SK-N-SH (cell line): ENCODE data around the gene SV2C. TPM values are rescaled to one million over a fixed set of nuclear protein-coding genes. Genes with fewer than 3 reads are reported as not detected.

Experiments
- CTCF ChIA-PET: fragments of 300-600, 350-600 bp; formaldehyde crosslinking; extraction: SDS; loops from one replicate; lab custom pipeline; 2021; lab: Yijun Ruan, JAX
- POLR2A ChIA-PET: fragments of 350-600 bp; sonication (Branson Sonifier 250); formaldehyde crosslinking; extraction: SDS; loops from one replicate; lab custom pipeline; 2020; ENCODE audit warnings: antibody characterized with exemption, inconsistent platforms; lab: Yijun Ruan, JAX
- DNase-seq: peaks from one replicate; pipeline ENCODE4 v3.0.0; 2012
- H2AFZ ChIP-seq: fragments of 200-600 bp; sonication (generic); 2 replicates; pipeline ENCODE4 v1.8.1; 2016; ENCODE audit warnings: antibody characterized with exemption, mild to moderate bottlenecking, low read depth
- H3F3A ChIP-seq: fragments of 200-600 bp; sonication (generic); replicated peaks from 2 replicates; pipeline ENCODE3; 2016; ENCODE audit warnings: antibody characterized with exemption, mild to moderate bottlenecking; ENCODE audit not compliant: insufficient read depth
- H3K27ac ChIP-seq, 2 experiments: fragments of 200-500 bp in 1 of 2; fragments of 200-600 bp in 1 of 2; sonication (Bioruptor generic) in 1 of 2; sonication (generic), shearing (Covaris generic) in 1 of 2; 2 replicates each; pipeline versions ENCODE4 v1.5.1 to v1.6.1; 2014 to 2016; ENCODE audit warnings: low read depth in 2 of 2, inconsistent platforms in 1 of 2, low read length in 1 of 2, mild to moderate bottlenecking in 1 of 2, mixed read lengths in 1 of 2
- H3K27me3 ChIP-seq: fragments of 200-600 bp; sonication (generic), shearing (Covaris generic); 2 replicates; pipeline ENCODE4 v1.6.1; 2016; ENCODE audit warnings: mixed run types; ENCODE audit not compliant: insufficient read depth
- H3K36me3 ChIP-seq, 2 experiments: fragments of 200-500 bp in 1 of 2; fragments of 200-600 bp in 1 of 2; sonication (Bioruptor generic) in 1 of 2; sonication (generic) in 1 of 2; replicated peaks in 1 of 2; 2 replicates each; pipeline versions ENCODE3 to v1.5.1; 2014 to 2016; ENCODE audit warnings: low read length in 1 of 2, mild to moderate bottlenecking in 1 of 2; ENCODE audit not compliant: insufficient read depth in 2 of 2, control insufficient read depth in 1 of 2
- H3K4me1 ChIP-seq, 2 experiments: fragments of 200-500 bp in 1 of 2; fragments of 200-600 bp in 1 of 2; sonication (Bioruptor generic) in 1 of 2; sonication (generic), shearing (Covaris generic) in 1 of 2; 2 replicates each; pipeline versions ENCODE4 v1.5.1 to v1.6.1; 2014 to 2016; ENCODE audit warnings: low read depth in 1 of 2, low read length in 1 of 2, mixed run types in 1 of 2; ENCODE audit not compliant: insufficient read depth in 2 of 2, control insufficient read depth in 1 of 2
- H3K4me2 ChIP-seq: fragments of 200-600 bp; sonication (generic), shearing (Covaris generic); 2 replicates; pipeline ENCODE4 v1.6.1; 2017; ENCODE audit warnings: mixed run types
- H3K4me3 ChIP-seq, 2 experiments: fragments of 200-500 bp in 1 of 2; fragments of 200-600 bp in 1 of 2; sonication (Bioruptor generic) in 1 of 2; sonication (generic), shearing (Covaris generic) in 1 of 2; 2 replicates each; pipeline versions ENCODE4 v1.5.1 to v1.8.1; 2014 to 2016; ENCODE audit warnings: low read depth in 2 of 2, inconsistent platforms in 1 of 2, low read length in 1 of 2, mild to moderate bottlenecking in 1 of 2, mixed read lengths in 1 of 2, moderate library complexity in 1 of 2
- H3K79me2 ChIP-seq: fragments of 200-600 bp; sonication (generic); 2 replicates; pipeline ENCODE4 v1.8.1; 2017; ENCODE audit warnings: mild to moderate bottlenecking; ENCODE audit not compliant: insufficient read depth
- H3K9ac ChIP-seq: fragments of 200-600 bp; sonication (generic); 2 replicates; pipeline ENCODE4 v1.6.1; 2017; ENCODE audit warnings: mixed run types
- H3K9me2 ChIP-seq: fragments of 200-600 bp; sonication (generic); 2 replicates; pipeline ENCODE4 v1.6.1; 2017; ENCODE audit warnings: mixed run types
- H3K9me3 ChIP-seq: fragments of 200-600 bp; sonication (generic); 2 replicates; pipeline ENCODE4 v1.6.1; 2017; ENCODE audit warnings: mixed run types, mild to moderate bottlenecking, moderate library complexity
- H4K20me1 ChIP-seq: fragments of 200-600 bp; sonication (generic); 2 replicates; pipeline ENCODE4 v1.6.1; 2017; ENCODE audit warnings: mild to moderate bottlenecking, mixed run types; ENCODE audit not compliant: insufficient read depth
- CHD2 ChIP-seq: fragments of 150-350 bp; IDR thresholded peaks from 2 replicates; pipeline ENCODE4 v1.6.1; 2018; ENCODE audit warnings: low read length; ENCODE audit not compliant: partially characterized antibody
- EP300 ChIP-seq, 2 experiments: IDR thresholded peaks; 2 replicates each; pipeline versions ENCODE4 v1.4.0 to v1.6.1; 2012; ENCODE audit warnings: borderline replicate concordance in 1 of 2, low read depth in 1 of 2, low read length in 1 of 2
- EZH2phosphoT487 ChIP-seq: fragments of 200-600 bp; sonication (generic); IDR thresholded peaks from 2 replicates; pipeline ENCODE4 v1.6.1; 2017; ENCODE audit warnings: low read depth, mixed run types, mild to moderate bottlenecking, antibody characterized with exemption, moderate library complexity, borderline replicate concordance
- FOSL2 ChIP-seq: IDR thresholded peaks from 2 replicates; pipeline ENCODE4 v1.4.0; 2012; ENCODE audit warnings: low read depth, mild to moderate bottlenecking, moderate library complexity, borderline replicate concordance
- GABPA ChIP-seq: IDR thresholded peaks from 2 replicates; pipeline ENCODE4 v1.4.0; 2012; ENCODE audit warnings: low read depth, mild to moderate bottlenecking
- JUND ChIP-seq: IDR thresholded peaks from 2 replicates; pipeline ENCODE4 v1.4.0; 2012
- MEF2A ChIP-seq: IDR thresholded peaks from 2 replicates; pipeline ENCODE4 v1.4.0; 2012; ENCODE audit warnings: low read depth, borderline replicate concordance
- MXI1 ChIP-seq: IDR thresholded peaks from 2 replicates; pipeline ENCODE4 v1.6.1; 2012; ENCODE audit warnings: mild to moderate bottlenecking, low read depth, low read length, improper control_type of control experiment
- NFIC ChIP-seq: IDR thresholded peaks from 2 replicates; pipeline ENCODE4 v1.4.0; 2012; ENCODE audit warnings: borderline replicate concordance
- NRF1 ChIP-seq: IDR thresholded peaks from 2 replicates; pipeline ENCODE4 v1.6.1; 2012; ENCODE audit warnings: low read depth, mild to moderate bottlenecking, low read length
- POLR2AphosphoS5 ChIP-seq: IDR thresholded peaks from 2 replicates; pipeline ENCODE4 v1.6.1; 2012; ENCODE audit warnings: low read depth, low read length
- RAD21 ChIP-seq: IDR thresholded peaks from 2 replicates; pipeline ENCODE4 v1.6.1; 2012; ENCODE audit warnings: mild to moderate bottlenecking, low read length
- RCOR1 ChIP-seq: fragments of 150-350 bp; IDR thresholded peaks from 2 replicates; pipeline ENCODE4 v1.6.1; 2017; ENCODE audit warnings: antibody characterized with exemption, low read length
- SIN3A ChIP-seq: IDR thresholded peaks from 2 replicates; pipeline ENCODE4 v1.6.1; 2012; ENCODE audit warnings: low read depth, mild to moderate bottlenecking, low read length, moderate library complexity, borderline replicate concordance
- SMC3 ChIP-seq: IDR thresholded peaks from 2 replicates; pipeline ENCODE4 v1.6.1; 2012; ENCODE audit warnings: low read depth, low read length, improper control_type of control experiment
- TEAD4 ChIP-seq: IDR thresholded peaks from 2 replicates; pipeline ENCODE4 v1.4.0; 2012; ENCODE audit warnings: mild to moderate bottlenecking, borderline replicate concordance; ENCODE audit not compliant: insufficient read depth
- YY1 ChIP-seq: IDR thresholded peaks from 2 replicates; pipeline ENCODE4 v1.4.0; 2012; ENCODE audit warnings: low read depth, mild to moderate bottlenecking
- WGBS: methylation state at CpG from one replicate; pipeline ENCODE4 v1.1.6; 2017; ENCODE audit warnings: low lambda C conversion rate; 5-methylcytosine and 5-hydroxymethylcytosine counted together
- polyA plus RNA-seq, 3 experiments: library from polyadenylated mRNA; depleted of rRNA; stranded (reverse); fragments of >200 nt; gene quantifications; 2 replicates each; pipeline ENCODE4 v1.2.3, GENCODE V29; 2012
- TF ChIP-seq, protein P1 (sequence below): IDR thresholded peaks from 2 replicates; pipeline ENCODE4 v1.4.0; 2012; ENCODE audit warnings: low read depth, borderline replicate concordance
- TF ChIP-seq, protein P2 (sequence below): IDR thresholded peaks from 2 replicates; pipeline ENCODE4 v1.4.0; 2012; ENCODE audit warnings: low read depth, borderline replicate concordance

SV2C gene
- polyA plus RNA-seq, 1 of the 3 experiments (the other 2 are of a cell fraction): 0.05 TPM

GRCh38 chr5:76331126-76331525 is 247.9 kb downstream of the SV2C start (continued):
- TF ChIP-seq NRF1 (no peak), FOSL2 (no peak), CHD2 (no peak), RAD21 (no peak), NFIC (no peak), EZH2phosphoT487 (no peak), EP300 (IDR thresholded peaks at IDR 0.05; ENCODE audit: borderline replicate concordance in 1 of 2, low read depth in 1 of 2, low read length in 1 of 2) (no peak), SMC3 (no peak), TEAD4 (no peak)
- TF ChIP-seq, protein P1, sequence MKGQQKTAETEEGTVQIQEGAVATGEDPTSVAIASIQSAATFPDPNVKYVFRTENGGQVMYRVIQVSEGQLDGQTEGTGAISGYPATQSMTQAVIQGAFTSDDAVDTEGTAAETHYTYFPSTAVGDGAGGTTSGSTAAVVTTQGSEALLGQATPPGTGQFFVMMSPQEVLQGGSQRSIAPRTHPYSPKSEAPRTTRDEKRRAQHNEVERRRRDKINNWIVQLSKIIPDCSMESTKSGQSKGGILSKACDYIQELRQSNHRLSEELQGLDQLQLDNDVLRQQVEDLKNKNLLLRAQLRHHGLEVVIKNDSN: no peak

DNA sequence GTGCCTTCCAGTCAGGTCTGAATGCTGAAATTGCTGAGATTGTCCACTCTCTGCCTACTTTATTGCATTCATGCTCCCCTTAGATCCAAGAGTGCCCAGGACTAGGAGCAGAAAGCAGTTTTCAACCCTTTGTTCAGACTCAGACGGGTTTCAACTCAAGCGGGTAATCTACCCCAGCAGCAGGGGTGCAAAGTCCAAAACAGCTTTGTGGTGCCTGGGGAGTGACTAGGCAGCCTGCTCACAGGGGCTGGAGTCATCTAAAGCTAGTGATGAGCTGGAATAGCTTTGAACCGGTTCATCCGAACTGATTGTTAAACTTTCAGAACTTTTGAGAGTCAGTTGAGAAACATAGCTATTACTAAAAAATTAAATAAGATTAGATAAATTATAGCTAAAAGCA is 248.9 kb downstream of the SV2C start:
- TF ChIP-seq POLR2AphosphoS5: no peak
- TF ChIP-seq SMC3: no peak
- TF ChIP-seq, protein P2, sequence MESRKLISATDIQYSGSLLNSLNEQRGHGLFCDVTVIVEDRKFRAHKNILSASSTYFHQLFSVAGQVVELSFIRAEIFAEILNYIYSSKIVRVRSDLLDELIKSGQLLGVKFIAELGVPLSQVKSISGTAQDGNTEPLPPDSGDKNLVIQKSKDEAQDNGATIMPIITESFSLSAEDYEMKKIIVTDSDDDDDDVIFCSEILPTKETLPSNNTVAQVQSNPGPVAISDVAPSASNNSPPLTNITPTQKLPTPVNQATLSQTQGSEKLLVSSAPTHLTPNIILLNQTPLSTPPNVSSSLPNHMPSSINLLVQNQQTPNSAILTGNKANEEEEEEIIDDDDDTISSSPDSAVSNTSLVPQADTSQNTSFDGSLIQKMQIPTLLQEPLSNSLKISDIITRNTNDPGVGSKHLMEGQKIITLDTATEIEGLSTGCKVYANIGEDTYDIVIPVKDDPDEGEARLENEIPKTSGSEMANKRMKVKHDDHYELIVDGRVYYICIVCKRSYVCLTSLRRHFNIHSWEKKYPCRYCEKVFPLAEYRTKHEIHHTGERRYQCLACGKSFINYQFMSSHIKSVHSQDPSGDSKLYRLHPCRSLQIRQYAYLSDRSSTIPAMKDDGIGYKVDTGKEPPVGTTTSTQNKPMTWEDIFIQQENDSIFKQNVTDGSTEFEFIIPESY: no peak
- no peak for TF ChIP-seq EP300 (IDR thresholded peaks at IDR 0.05; ENCODE audit: borderline replicate concordance in 1 of 2, low read depth in 1 of 2, low read length in 1 of 2)
- H3K27ac ChIP-seq: no peak overlapping the region
- no peak for DNase-seq
- peaks cover 0 to 8% of the 10 kb centered on the region in 2 experiments; a peak in 1 of 4 replicates for H3K4me1 ChIP-seq
- H3K9me3 ChIP-seq: no peaks in the 10 kb centered on the region
- POLR2A ChIA-PET: no interaction called here
- no peaks in the 10 kb centered on the region for H3K36me3 ChIP-seq
- no peak overlapping the region for H3K9ac ChIP-seq
- no peaks in the 10 kb centered on the region for H4K20me1 ChIP-seq
- no peak overlapping the region for H3K4me3 ChIP-seq
- H3F3A ChIP-seq: no peaks in the 10 kb centered on the region
- H2AFZ ChIP-seq: no peak overlapping the region
- CTCF ChIA-PET: interaction anchor here (0.5 to 1.4 kb wide), 2 partner anchors 72 to 486 kb away, joined by 3 read pairs; no protein-coding TSS in a partner anchor
- H3K9me2 ChIP-seq: no peaks in the 10 kb centered on the region
- H3K27me3 ChIP-seq: no peaks in the 10 kb centered on the region
- H3K79me2 ChIP-seq: no peaks in the 10 kb centered on the region
- 87% methylated on average over 4 of the region's 4 CpGs for WGBS
- no peak overlapping the region for H3K4me2 ChIP-seq

DNA sequence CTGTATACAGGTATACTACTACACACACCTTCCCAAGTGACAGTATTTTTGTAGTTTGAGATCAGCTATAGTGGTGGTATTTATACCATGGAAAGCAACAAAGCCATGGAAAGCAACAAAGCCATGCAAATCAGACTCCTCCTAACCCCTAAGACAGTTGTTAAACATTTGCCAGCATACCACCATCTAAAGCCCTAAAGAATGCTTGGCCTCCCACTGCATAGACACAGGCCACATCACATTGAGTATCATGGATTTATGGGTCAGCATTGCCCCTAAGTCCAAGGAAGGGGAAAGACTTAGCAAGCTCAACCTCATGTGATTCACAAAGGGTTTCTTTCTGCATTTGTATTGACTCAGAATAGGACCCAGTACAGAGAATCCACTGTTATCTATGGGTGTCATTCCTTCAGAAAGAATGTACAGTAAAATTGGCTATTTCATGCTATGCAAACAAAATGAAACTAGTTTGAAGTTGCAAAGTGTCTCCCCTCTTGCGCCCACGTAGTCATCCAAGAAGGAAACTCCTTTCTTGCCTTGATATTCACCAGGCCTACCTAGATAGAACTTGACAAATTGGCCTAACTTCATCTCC is 249.5 kb downstream of the SV2C start:
- no peak overlapping the region for H3K9ac ChIP-seq
- 71% methylated on average over 2 of the region's 2 CpGs for WGBS
- H3K9me2 ChIP-seq: no peaks in the 10 kb centered on the region
- ChIA-PET POLR2A (no interaction called here), CTCF (interaction anchor here (0.5 kb wide), 1 partner anchor 485 kb away, joined by 3 read pairs; no protein-coding TSS in a partner anchor)
- no peaks in the 10 kb centered on the region for H3K9me3 ChIP-seq
- TF ChIP-seq YY1 (no peak), SIN3A (no peak), MEF2A (no peak), RCOR1 (no peak), JUND (no peak), MXI1 (no peak), GABPA (no peak), RAD21 (no peak), NRF1 (no peak)
- peaks cover 0 to 10% of the 10 kb centered on the region in 2 experiments; a peak in 1 of 4 replicates for H3K4me1 ChIP-seq
- no peaks in the 10 kb centered on the region for H3K36me3 ChIP-seq
- H3K27me3 ChIP-seq: no peaks in the 10 kb centered on the region
- no peak overlapping the region for H3K4me2 ChIP-seq
- no peaks in the 10 kb centered on the region for H4K20me1 ChIP-seq
- H3K27ac ChIP-seq: no peak overlapping the region
- DNase-seq: no peak
- H3K79me2 ChIP-seq: no peaks in the 10 kb centered on the region
- H3K4me3 ChIP-seq: no peak overlapping the region
- H2AFZ ChIP-seq: no peak overlapping the region
- no peaks in the 10 kb centered on the region for H3F3A ChIP-seq
